ENCODE measurements around the gene UFC1. TPM values are rescaled to one million over a fixed set of nuclear protein-coding genes. Genes with fewer than 3 reads are reported as not detected.

The UFC1 gene
- total RNA-seq, 4 donors from 2014 or later = 44.2 to 98.8 (median 80.2) TPM

GRCh38 chr1:161192476-161193465 lies 39.0 kb downstream of the UFC1 start:
- no peaks in the 10 kb centered on the region for H3K36me3 ChIP-seq
- no peak for TF ChIP-seq POLR2A (IDR thresholded peaks at IDR 0.05)
- peak; percentile 79 to 91 for TF ChIP-seq CTCF (IDR thresholded peaks at IDR 0.05)
- no peaks in the 10 kb centered on the region for H3K27me3 ChIP-seq
- DNase-seq (ENCODE audit: low spot score in 2 of 2) = no peak
- no peak overlapping the region for H3K27ac ChIP-seq
- peaks cover 53% of the 10 kb centered on the region for H3K4me1 ChIP-seq
- H3K4me3 ChIP-seq = no peak overlapping the region
- 59% methylated on average over 15 of the region's 15 CpGs for WGBS
- H3K9me3 ChIP-seq = no peaks in the 10 kb centered on the region

- no peak overlapping the region for H3K27ac ChIP-seq
- no peaks in the 10 kb centered on the region for H3K27me3 ChIP-seq
- H3K36me3 ChIP-seq = no peaks in the 10 kb centered on the region
- WGBS = 76% methylated on average over 11 of the region's 21 CpGs
- no peak for TF ChIP-seq CTCF (IDR thresholded peaks at IDR 0.05)
- no peak for TF ChIP-seq EP300 (IDR thresholded peaks at IDR 0.05)
- TF ChIP-seq POLR2AphosphoS5 (IDR thresholded peaks at IDR 0.05) = no peak
- TF ChIP-seq POLR2A (IDR thresholded peaks at IDR 0.05) = no peak
- no peak for DNase-seq (ENCODE audit: low spot score in 2 of 2)
- peaks cover 57% of the 10 kb centered on the region for H3K4me1 ChIP-seq
- no peak overlapping the region for H3K4me3 ChIP-seq
- H3K9me3 ChIP-seq = no peaks in the 10 kb centered on the region
Observed at GRCh38 chr1:161193561-161194235, 39.9 kb downstream of the UFC1 start.

- TF ChIP-seq POLR2AphosphoS5 (IDR thresholded peaks at IDR 0.05) = no peak
- TF ChIP-seq POLR2A (IDR thresholded peaks at IDR 0.05) = no peak
- TF ChIP-seq EP300 (IDR thresholded peaks at IDR 0.05) = no peak
- TF ChIP-seq CTCF (IDR thresholded peaks at IDR 0.05) = no peak
- no peaks in the 10 kb centered on the region for H3K9me3 ChIP-seq
- no peak overlapping the region for H3K4me3 ChIP-seq
- peaks cover 69% of the 10 kb centered on the region for H3K4me1 ChIP-seq
- no peaks in the 10 kb centered on the region for H3K36me3 ChIP-seq
- no peak for DNase-seq (ENCODE audit: low spot score in 2 of 2)
- no peak overlapping the region for H3K27ac ChIP-seq
- no peaks in the 10 kb centered on the region for H3K27me3 ChIP-seq
- WGBS = 68% methylated on average over 4 of the region's 4 CpGs
Observed at GRCh38 chr1:161195171-161195570, 41.4 kb downstream of the UFC1 start.

- peak overlapping the region; percentile 45 for H3K4me3 ChIP-seq
Observed at GRCh38 chr1:161196111-161196510, 42.3 kb downstream of the UFC1 start.

More at GRCh38 chr1:161196111-161196510, 42.3 kb downstream of the UFC1 start:
- Histone ChIP-seq H3K27me3 (no peaks in the 10 kb centered on the region), H3K27ac (peak overlapping the region; percentile 98), H3K9me3 (no peaks in the 10 kb centered on the region), H3K36me3 (no peaks in the 10 kb centered on the region), H3K4me1 (peaks cover 75% of the 10 kb centered on the region)
- TF ChIP-seq POLR2A (IDR thresholded peaks at IDR 0.05) (no peak), POLR2AphosphoS5 (IDR thresholded peaks at IDR 0.05) (no peak), EP300 (IDR thresholded peaks at IDR 0.05) (no peak), CTCF (IDR thresholded peaks at IDR 0.05) (no peak)
- no peak for DNase-seq (ENCODE audit: low spot score in 2 of 2)
- WGBS = 95% methylated on average over 6 of the region's 7 CpGs
